ENCODE data around the gene SLC39A1. TPM values are rescaled to one million over a fixed set of nuclear protein-coding genes. Genes with fewer than 3 reads are reported as not detected.

Gene SLC39A1
- polyA plus RNA-seq, 3 donors: 44.4 to 95.8 (median 58.5) TPM

GRCh38 chr1:153939476-153939875 is 23.9 kb downstream of the SLC39A1 start:
- 89 to 96% (median 95%) methylated on average over 12 of the region's 12 CpGs for WGBS, 3 donors
- H3K27ac ChIP-seq (ENCODE audit: low read depth, low read length): no peak overlapping the region

- no peak overlapping the region for H3K27ac ChIP-seq (ENCODE audit: low read depth, low read length)
- WGBS, 3 donors: 74 to 90% (median 89%) methylated on average over 3 of the region's 3 CpGs
Observed at GRCh38 chr1:153938996-153939395, 24.3 kb downstream of the SLC39A1 start.

GRCh38 chr1:153937331-153937730 is 26.0 kb downstream of the SLC39A1 start:
- no peak overlapping the region for H3K27ac ChIP-seq (ENCODE audit: low read depth, low read length)
- 96 to 98% (median 97%) methylated on average over 10 of the region's 10 CpGs for WGBS, 3 donors

- WGBS, 3 donors: 95 to 97% (median 97%) methylated on average over 12 of the region's 12 CpGs
- H3K27ac ChIP-seq (ENCODE audit: low read depth, low read length): no peak overlapping the region
Observed at GRCh38 chr1:153936011-153936802, 27.1 kb downstream of the SLC39A1 start.

GRCh38 chr1:153934746-153935145 is 28.6 kb downstream of the SLC39A1 start:
- WGBS, 3 donors: 93 to 96% (median 95%) methylated on average over 9 of the region's 9 CpGs
- no peak overlapping the region for H3K27ac ChIP-seq (ENCODE audit: low read depth, low read length)

GRCh38 chr1:153933955-153934354 is 29.4 kb downstream of the SLC39A1 start:
- no peak overlapping the region for H3K27ac ChIP-seq (ENCODE audit: low read depth, low read length)
- WGBS, 3 donors: 91 to 97% (median 96%) methylated on average over 11 of the region's 11 CpGs

- H3K27ac ChIP-seq (ENCODE audit: low read depth, low read length): no peak overlapping the region
- 89 to 99% (median 90%) methylated on average over 10 to 14 of the region's 14 CpGs for WGBS, 3 donors
Observed at GRCh38 chr1:153933430-153933829, 29.9 kb downstream of the SLC39A1 start.

- no peak overlapping the region for H3K27ac ChIP-seq (ENCODE audit: low read depth, low read length)
- 94 to 97% (median 95%) methylated on average over 18 of the region's 18 CpGs for WGBS, 3 donors
Observed at GRCh38 chr1:153932156-153933131, 30.9 kb downstream of the SLC39A1 start.

GRCh38 chr1:153929981-153930948 is 33.1 kb downstream of the SLC39A1 start:
- H3K27ac ChIP-seq (ENCODE audit: low read depth, low read length): no peak overlapping the region
- 81 to 89% (median 83%) methylated on average over 14 of the region's 14 CpGs for WGBS, 3 donors

GRCh38 chr1:153929426-153929825 is 33.9 kb downstream of the SLC39A1 start:
- 84 to 89% (median 86%) methylated on average over 5 of the region's 5 CpGs for WGBS, 3 donors
- no peak overlapping the region for H3K27ac ChIP-seq (ENCODE audit: low read depth, low read length)

- 47 to 74% (median 57%) methylated on average over 4 of the region's 4 CpGs for WGBS, 3 donors
- no peak overlapping the region for H3K27ac ChIP-seq (ENCODE audit: low read depth, low read length)
Observed at GRCh38 chr1:153928791-153929341, 34.5 kb downstream of the SLC39A1 start.

- no peak overlapping the region for H3K27ac ChIP-seq (ENCODE audit: low read depth, low read length)
- 57 to 91% (median 83%) methylated on average over 1 of the region's 1 CpG for WGBS, 3 donors
Observed at GRCh38 chr1:153928245-153928644, 35.1 kb downstream of the SLC39A1 start.

GRCh38 chr1:153926405-153926804 is 36.9 kb downstream of the SLC39A1 start:
- 78 to 87% (median 84%) methylated on average over 4 of the region's 4 CpGs for WGBS, 3 donors
- H3K27ac ChIP-seq (ENCODE audit: low read depth, low read length): no peak overlapping the region

GRCh38 chr1:153922972-153923925 is 40.1 kb downstream of the SLC39A1 start, which contains the start of gene GATAD2B:
TSS of gene GATAD2B (minus strand) at chr1:153922972. CDS start at chr1:153828347, 94,625 bp downstream.
- whole genome bisulfite sequencing, 3 donors: 0 to 1% (median 0%) methylated on average over 53 of the region's 53 CpGs

GRCh38 chr1:153922076-153922971 is 41.0 kb downstream of the SLC39A1 start:
- H3K27ac ChIP-seq (ENCODE audit: low read depth, low read length): no peak overlapping the region
- WGBS, 3 donors: 0% methylated on average over 43 to 78 of the region's 86 CpGs

More at GRCh38 chr1:153922972-153923925, 40.1 kb downstream of the SLC39A1 start, which contains the start of gene GATAD2B:
- no peak within 1 kb of the TSS for H3K27ac ChIP-seq (ENCODE audit: low read depth, low read length)

- WGBS, 3 donors: 3 to 6% (median 3%) methylated on average over 10 of the region's 10 CpGs
- H3K27ac ChIP-seq (ENCODE audit: low read depth, low read length): no peak overlapping the region
Observed at GRCh38 chr1:153921803-153922075, 41.6 kb downstream of the SLC39A1 start.

All from adipose tissue (tissue), 3 donors.